GM19043 (cell line): ENCODE data around the gene LINGO1.

Experiments
- ATAC-seq: cut with Tn5 transposase; IDR thresholded peaks from one replicate; pipeline ENCODE4 v1.9.1; 2021; ENCODE audit warnings: low read depth; ENCODE audit not compliant: unreplicated experiment

Gene LINGO1

GRCh38 chr15:77657634-77658238 lies 25.0 kb upstream of the LINGO1 start:
- no peak for ATAC-seq

DNA sequence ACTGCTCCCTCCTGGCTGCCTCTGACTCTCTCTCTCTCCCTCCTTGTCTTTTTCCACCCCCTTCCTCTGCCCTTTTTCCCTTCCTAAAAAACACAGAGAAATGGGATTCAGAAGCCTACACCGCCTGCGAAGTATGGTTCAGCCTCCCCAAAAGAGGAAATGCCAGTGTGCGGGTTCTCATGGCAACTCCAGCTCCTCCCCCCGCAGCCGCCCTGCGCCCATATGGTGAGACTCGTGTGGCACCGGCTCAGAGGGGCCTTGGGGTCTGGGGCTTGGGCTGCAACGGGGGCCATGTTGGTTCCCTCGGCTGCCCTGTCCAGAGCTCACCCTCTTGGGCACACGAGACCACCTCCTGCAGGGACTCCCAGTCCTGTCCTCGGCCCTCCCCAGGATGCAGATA lies 23.6 kb upstream of the LINGO1 start:
- ATAC-seq, result no peak

- ATAC-seq, result no peak
These were observed 22.3 kb upstream of the LINGO1 start for GRCh38 chr15:77654975-77655374.

DNA sequence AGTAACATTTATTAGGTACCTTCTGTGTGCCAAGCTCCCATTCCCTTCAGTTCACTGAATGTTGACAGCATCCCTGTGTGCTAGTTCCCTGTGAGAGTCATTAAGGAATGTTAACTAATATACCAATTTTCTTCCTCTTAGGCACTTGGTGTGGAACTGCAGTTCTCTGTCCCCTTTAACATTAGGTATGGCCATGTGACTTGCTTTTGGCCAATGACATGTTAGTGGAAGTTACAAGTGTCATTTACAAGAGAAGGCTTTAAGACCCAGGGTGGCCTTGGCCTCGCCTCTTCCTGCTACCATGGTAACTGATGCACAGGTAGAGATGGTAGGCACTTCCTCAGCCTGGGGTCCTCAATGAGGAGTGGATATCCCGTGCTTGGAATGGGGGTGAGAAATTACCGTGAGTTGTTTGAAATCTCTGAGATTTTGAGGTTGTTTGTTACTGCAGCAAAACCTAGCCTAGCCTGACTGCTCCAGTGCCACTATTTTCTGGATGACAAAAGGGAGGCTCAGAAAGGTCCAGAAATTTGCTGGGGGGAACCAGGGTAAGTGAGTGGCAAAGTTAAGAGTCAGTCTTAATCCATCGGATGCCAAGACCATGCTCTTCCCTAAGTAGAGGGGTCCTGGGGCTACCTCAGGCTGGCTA lies 21.2 kb upstream of the LINGO1 start:
- ATAC-seq, result no peak

- no peak for ATAC-seq
These were observed 17.6 kb upstream of the LINGO1 start for GRCh38 chr15:77650265-77650664.

- no peak for ATAC-seq
These were observed 16.9 kb upstream of the LINGO1 start for GRCh38 chr15:77649610-77650009.

- ATAC-seq, result no peak
These were observed 16.3 kb upstream of the LINGO1 start for GRCh38 chr15:77649017-77649416.

GRCh38 chr15:77647961-77648360 lies 15.2 kb upstream of the LINGO1 start:
- no peak for ATAC-seq

DNA sequence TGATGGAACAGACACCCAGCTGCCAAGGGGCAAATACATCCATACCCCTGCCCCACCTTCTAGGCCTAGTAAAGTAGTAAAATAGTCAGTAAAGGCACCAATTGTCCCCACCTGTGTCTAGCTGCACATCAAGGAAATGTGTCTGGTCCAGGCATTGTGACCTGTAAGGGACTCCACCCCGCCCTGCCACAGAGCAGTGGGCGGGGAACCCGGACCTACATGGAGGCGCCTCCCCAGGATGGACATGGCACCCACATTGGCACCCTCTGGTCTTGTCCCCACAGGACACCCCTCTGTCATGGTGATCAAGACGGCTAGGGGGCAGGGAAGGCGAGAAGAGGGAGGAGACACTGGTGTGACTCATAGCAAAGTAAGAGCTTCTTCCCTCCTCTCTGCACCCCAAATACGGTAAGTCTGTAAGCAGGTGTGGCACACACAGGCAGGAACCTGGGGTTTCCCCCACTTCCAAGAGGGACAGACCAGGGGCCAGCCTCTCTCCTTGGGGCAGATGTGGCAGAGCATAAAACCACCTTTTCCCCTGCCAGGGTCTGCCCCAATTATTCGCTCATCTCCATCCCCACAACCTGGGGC lies 13.5 kb upstream of the LINGO1 start:
- ATAC-seq, result no peak

GRCh38 chr15:77645602-77646001 lies 12.9 kb upstream of the LINGO1 start:
- ATAC-seq, result no peak

DNA sequence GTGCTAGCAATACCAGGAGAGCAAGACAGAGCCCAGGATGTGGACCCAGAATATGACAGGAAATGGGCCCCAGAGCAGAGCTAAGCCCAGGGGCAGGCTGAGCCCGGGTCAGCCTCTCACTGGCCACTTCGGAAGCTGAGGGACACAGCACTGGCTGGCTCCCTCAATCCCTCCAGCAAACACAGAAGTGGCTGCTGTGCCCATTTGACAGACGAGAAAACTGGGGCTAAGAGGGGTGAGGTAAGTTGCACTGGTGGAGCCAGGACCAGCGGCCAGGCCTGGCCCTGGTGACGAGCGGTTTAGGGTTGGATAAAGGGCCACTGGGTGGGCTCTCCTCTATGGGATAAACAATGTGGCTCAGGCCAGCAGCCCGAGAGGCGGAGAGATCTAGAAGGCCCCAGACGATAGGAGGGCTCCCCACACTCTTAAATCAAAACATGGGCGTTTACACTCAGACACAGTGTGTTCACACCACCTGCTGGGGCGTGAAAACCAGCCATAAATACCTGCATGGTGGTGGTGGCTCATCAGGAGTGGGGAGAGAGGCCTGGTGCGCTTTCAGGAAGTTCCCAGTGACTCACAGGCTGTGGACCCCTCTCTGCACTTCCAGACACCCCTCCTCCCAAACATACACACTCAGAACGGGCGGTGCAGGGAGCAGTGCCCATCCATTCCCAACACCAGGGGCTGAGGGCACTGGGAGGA lies 12.0 kb upstream of the LINGO1 start:
- ATAC-seq, result no peak

DNA sequence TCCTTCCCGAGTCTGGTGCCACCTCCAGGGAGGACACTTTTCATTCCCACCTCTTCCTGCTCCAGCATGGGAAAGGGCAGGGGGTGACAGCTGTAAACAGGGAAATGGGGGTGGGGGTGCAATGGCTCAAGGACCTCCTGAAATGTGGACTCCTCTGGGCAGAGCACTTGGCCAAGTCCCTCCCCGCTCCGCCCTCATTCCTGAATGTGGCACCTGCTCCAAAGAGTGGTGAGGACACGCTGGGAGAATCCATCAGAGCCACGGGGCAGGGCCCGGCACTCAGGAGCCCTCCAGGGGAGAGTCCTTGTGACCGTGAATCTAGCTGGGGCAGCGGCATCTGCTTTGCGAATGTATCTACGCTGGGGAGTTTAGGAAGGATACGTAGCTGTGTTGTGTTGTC lies 11.1 kb upstream of the LINGO1 start:
- ATAC-seq, result no peak

DNA sequence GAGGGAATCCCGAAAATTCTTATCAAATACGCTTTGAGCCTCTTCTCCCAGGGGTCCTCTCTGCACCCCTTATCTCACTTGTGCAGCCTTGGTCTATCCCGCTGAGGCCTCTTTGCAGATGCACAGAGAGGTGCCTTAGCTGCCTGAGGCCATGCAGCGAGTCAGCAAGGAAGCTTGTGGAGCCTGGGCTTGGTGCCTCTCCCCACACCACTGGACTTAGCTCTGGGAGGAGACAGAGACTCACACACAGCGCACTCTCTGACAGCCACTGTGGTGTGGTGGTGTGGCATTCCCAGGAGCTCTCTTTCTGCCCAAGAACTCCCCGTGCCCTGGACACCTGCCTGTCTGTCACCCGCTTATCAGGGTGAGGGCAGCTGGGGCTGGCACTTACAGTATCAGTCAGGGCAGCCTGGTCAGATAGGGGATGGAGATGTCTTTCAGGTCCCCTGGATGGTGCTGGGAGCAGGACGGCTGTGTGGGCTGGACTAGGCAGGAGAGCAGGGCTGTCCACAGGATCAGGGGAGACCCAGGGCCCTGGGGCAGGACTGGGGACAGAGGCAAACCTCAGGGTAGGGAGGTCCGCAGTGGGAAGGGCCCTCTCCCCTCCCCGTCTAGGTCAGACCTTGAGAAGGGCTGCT lies 10.2 kb upstream of the LINGO1 start:
- ATAC-seq, result no peak

DNA sequence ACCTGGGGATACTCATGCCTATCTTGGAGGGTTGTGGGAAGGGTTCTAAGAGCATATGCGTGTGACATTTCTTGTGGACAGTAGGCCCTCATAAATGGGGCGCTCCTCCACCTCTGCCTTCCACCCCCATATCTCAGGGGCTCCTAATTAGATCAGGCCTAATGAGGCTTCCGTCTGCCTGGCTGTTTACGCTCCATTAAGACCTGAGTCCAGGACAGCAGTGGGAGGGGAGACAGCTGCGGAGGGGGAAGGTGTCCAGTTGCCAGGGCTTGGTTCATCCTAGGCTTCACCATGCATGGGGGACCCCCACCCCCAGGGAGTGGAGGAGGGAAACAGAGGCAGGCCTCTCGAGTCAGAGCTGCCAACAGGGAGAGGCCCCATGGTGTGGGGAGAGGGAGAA lies 9.3 kb upstream of the LINGO1 start:
- no peak for ATAC-seq

- no peak for ATAC-seq
These were observed 7.9 kb upstream of the LINGO1 start for GRCh38 chr15:77640615-77641014.

DNA sequence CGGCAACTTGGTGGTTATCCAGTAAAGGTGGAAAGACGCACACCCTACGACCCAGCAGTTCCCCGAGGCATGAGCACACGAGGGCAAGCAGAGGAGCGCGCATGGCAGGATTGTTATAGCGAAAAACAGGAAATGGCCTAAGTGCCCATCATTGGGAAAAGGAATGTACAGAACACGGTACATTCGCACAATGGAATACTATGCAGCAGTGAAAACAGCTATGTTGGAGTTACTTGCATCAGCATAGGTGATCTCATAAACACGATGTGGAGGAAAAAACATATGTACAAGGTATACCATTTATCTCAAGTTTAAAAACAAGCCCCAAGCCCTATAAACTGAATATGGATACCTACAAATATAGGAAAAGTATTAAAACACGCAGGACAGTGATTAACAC lies 6.7 kb upstream of the LINGO1 start:
- ATAC-seq, result no peak

- ATAC-seq, result no peak
These were observed 5.4 kb upstream of the LINGO1 start for GRCh38 chr15:77637851-77638692.

DNA sequence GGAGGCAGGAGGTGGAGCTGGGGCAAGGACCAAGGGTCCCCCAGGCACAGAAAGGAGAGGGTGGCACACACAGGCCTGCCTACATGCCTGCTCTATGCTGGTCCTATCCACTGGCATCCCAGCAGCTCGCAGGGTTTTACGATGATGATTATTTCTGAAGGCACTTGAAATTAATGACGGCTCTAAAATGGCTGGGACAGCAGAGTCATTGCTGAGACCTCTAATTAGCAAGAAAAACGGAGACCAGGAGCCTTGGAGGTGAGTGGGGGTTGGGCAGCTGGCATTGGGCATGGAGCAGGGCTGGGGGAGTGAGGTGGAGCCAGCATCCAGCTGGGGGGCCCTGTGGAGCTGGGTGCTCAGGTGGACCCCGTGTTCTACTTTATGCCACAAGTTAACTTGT lies 3.5 kb upstream of the LINGO1 start:
- ATAC-seq, result no peak

DNA sequence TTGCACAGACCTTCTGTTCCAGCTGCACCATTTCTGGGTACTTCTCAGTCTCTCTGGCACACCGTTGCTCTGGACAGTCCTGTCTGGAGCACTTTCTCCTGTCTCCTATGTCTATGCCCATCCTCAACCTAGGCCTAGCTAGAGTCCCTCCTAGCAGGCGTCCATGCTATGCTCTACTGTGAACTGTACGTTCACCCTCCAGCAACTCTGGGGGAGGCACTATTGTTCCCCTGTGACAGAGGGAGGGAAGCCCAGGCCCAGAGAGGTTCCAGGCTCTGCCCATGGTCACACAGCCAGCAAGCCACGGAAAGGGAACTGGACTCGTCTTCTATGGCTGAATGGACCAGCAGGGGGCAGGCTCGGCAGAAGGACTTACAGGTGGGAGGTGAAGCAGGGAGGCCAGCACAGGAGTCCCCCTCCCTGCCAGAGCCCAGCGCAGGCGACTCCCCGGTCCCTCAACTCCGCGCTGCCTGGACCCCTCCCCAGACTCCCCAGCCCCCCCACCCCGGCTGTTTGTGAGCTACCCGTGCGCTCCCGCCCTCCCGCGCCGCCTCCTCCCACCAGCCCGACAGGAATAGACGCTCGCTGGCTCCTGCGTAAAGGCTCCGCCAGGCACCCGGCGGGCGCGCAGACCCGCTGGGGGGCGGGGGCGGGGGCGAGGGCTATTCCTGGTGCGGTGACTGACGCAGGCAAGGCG lies 1.7 kb upstream of the LINGO1 start:
- no peak for ATAC-seq

DNA sequence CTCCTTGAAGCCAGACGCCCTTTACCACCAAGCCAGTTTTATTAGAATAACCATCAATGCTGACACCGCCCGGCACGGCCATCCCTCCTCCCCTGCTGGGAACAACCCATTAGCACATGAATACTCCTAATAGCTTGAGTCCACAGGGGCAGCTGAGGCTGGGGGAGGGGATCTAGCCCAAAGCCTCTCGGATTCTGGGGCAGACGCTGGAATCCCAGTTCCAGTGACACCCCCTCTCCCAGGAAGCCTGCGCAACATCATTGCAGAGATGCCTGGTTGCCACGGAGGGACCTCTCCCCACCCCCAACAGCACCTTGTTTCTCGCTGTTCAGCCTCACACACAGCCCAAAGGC lies 1.2 kb upstream of the LINGO1 start:
- ATAC-seq, result no peak
